NCI-H146 (cell line): ENCODE results near the gene RAP2C.
"Not testable (repeated sequence)": the region's sequence is repeated elsewhere in the genome, so short reads cannot be mapped to it uniquely, and the experiment has no call there.

Experiments used
- DNase-seq: peaks from one replicate; lab custom pipeline; 2025; lab: John Stamatoyannopoulos, UW

Gene RAP2C

GRCh38 chrX:132199941-132200340 lies 19.3 kb downstream of the RAP2C start:
- DNase-seq: no peak

GRCh38 chrX:132193872-132194574 lies 25.2 kb downstream of the RAP2C start:
- no peak for DNase-seq

GRCh38 chrX:132191938-132192337 lies 27.3 kb downstream of the RAP2C start:
- DNase-seq: no peak

- no peak for DNase-seq
Measured at GRCh38 chrX:132188175-132188574, 31.1 kb downstream of the RAP2C start.

- no peak for DNase-seq
Measured at GRCh38 chrX:132187451-132187850, 31.8 kb downstream of the RAP2C start.

GRCh38 chrX:132184871-132185270 lies 34.4 kb downstream of the RAP2C start:
- no peak for DNase-seq

GRCh38 chrX:132181364-132181763 lies 37.9 kb downstream of the RAP2C start:
- DNase-seq: no peak

GRCh38 chrX:132180929-132181328 lies 38.3 kb downstream of the RAP2C start:
- no peak for DNase-seq

- DNase-seq: no peak
Measured at GRCh38 chrX:132173647-132174046, 45.6 kb downstream of the RAP2C start.

GRCh38 chrX:132171881-132172280 lies 47.4 kb downstream of the RAP2C start:
- DNase-seq: no peak

GRCh38 chrX:132171478-132171877 lies 47.8 kb downstream of the RAP2C start:
- peak; percentile 1 for DNase-seq

- peak; percentile 81 for DNase-seq
Measured at GRCh38 chrX:132169554-132169953, 49.7 kb downstream of the RAP2C start.

GRCh38 chrX:132165651-132166050 lies 53.6 kb downstream of the RAP2C start:
- no peak for DNase-seq

GRCh38 chrX:132165005-132165404 lies 54.2 kb downstream of the RAP2C start:
- DNase-seq: no peak

GRCh38 chrX:132163094-132163493 lies 56.2 kb downstream of the RAP2C start:
- not testable (repeated sequence) for DNase-seq

- DNase-seq: no peak
Measured at GRCh38 chrX:132153166-132153565, 66.1 kb downstream of the RAP2C start.
